ENCODE measurements around the gene MS4A15. TPM values are rescaled to one million over a fixed set of nuclear protein-coding genes. Genes with fewer than 3 reads are reported as not detected.

Gene MS4A15
- total and polyA plus RNA-seq, 10 of the 15 experiments (the other 5 are each of a cell fraction or from before 2014, with no cell fraction given), result 0.05 to 0.84 (median 0.45) TPM

GRCh38 chr11:60762851-60763691, 6.4 kb downstream of the MS4A15 start (continued):
- TF ChIP-seq ZNF687 (IDR thresholded peaks at IDR 0.05) (peak; percentile 39), POLR2AphosphoS5 (IDR thresholded peaks at IDR 0.05; ENCODE audit: low read length) (peak; percentile 77), YY1 (IDR thresholded peaks at IDR 0.05; ENCODE audit: low read depth, low read length) (0 out of 2 replicates have a peak, but pooled peaks have one; percentile 43), REST (IDR thresholded peaks at IDR 0.05; ENCODE audit: low read depth, low read length) (no peak), MTA3 (IDR thresholded peaks at IDR 0.05; ENCODE audit: borderline replicate concordance, low read length) (no peak), GABPA (IDR thresholded peaks at IDR 0.05; ENCODE audit: low read depth) (no peak), BHLHE40 (IDR thresholded peaks at IDR 0.05; ENCODE audit: borderline replicate concordance in 1 of 2, low read depth in 2 of 2, low read length in 1 of 2) (no peak; a peak in 1 of 4 replicates), PKNOX1 (IDR thresholded peaks at IDR 0.05) (no peak), IRF4 (IDR thresholded peaks at IDR 0.05; ENCODE audit: low read depth, low read length) (peak; percentile 65; the same call in 1 of the 2 replicates), ZBTB33 (IDR thresholded peaks at IDR 0.05) (no peak), KAT2A (conservative IDR thresholded peaks at IDR 0.05; ENCODE audit: control insufficient read depth, low read depth, low read length) (no peak), BACH1 (IDR thresholded peaks at IDR 0.05; ENCODE audit: borderline replicate concordance) (no peak), SMARCA5 (IDR thresholded peaks at IDR 0.05) (peak; percentile 97), ZNF207 (IDR thresholded peaks at IDR 0.05; ENCODE audit: borderline replicate concordance) (no peak; the same call in 1 of the 2 replicates), RCOR1 (conservative IDR thresholded peaks at IDR 0.05; ENCODE audit: low read depth, low read length) (0 out of 2 replicates have a peak, but pooled peaks have one; percentile 33), SMAD1 (IDR thresholded peaks at IDR 0.05; ENCODE audit: low read depth, partially characterized antibody) (peak; percentile 59), NR2F1 (conservative IDR thresholded peaks at IDR 0.05) (peak; percentile 99)

All from GM12878 (cell line).